HG03439 (cell line): ENCODE data around the gene HIC1.

Experiments
- ATAC-seq: cut with Tn5 transposase; IDR thresholded peaks from one replicate; pipeline ENCODE4 v1.9.1; 2021; ENCODE audit warnings: mild to moderate bottlenecking, moderate library complexity; ENCODE audit not compliant: unreplicated experiment

HIC1 gene

GRCh38 chr17:2024572-2025219, 30.2 kb upstream of the HIC1 start:
- ATAC-seq: no peak

- ATAC-seq: no peak
These were observed 29.7 kb upstream of the HIC1 start, which contains the start of gene RTN4RL1 for GRCh38 chr17:2025220-2025621. TSS of gene RTN4RL1 (minus strand) at chr17:2025334. CDS start at chr17:2024865, 469 bp downstream.

GRCh38 chr17:2025622-2026309, 29.1 kb upstream of the HIC1 start:
- ATAC-seq: no peak

GRCh38 chr17:2027528-2028233, 27.2 kb upstream of the HIC1 start:
- no peak for ATAC-seq

GRCh38 chr17:2028234-2028614, 26.7 kb upstream of the HIC1 start:
- ATAC-seq: no peak

GRCh38 chr17:2028737-2029136, 26.2 kb upstream of the HIC1 start:
- no peak for ATAC-seq

- ATAC-seq: peak; percentile 65
These were observed 24.8 kb upstream of the HIC1 start, which contains the start of gene DPH1 for GRCh38 chr17:2029911-2030778. TSS of gene DPH1 (plus strand) at chr17:2030153. CDS start at chr17:2030170, 17 bp downstream.

GRCh38 chr17:2030779-2031163, 24.1 kb upstream of the HIC1 start:
- no peak for ATAC-seq

- ATAC-seq: no peak
These were observed 21.8 kb upstream of the HIC1 start for GRCh38 chr17:2033153-2033552.

GRCh38 chr17:2034157-2034556, 20.7 kb upstream of the HIC1 start:
- ATAC-seq: no peak

- no peak for ATAC-seq
These were observed 19.9 kb upstream of the HIC1 start for GRCh38 chr17:2034806-2035540.

GRCh38 chr17:2035541-2036488, 19.1 kb upstream of the HIC1 start:
- no peak for ATAC-seq

GRCh38 chr17:2037155-2037554, 17.7 kb upstream of the HIC1 start:
- ATAC-seq: no peak

GRCh38 chr17:2040219-2040827, 14.6 kb upstream of the HIC1 start:
- no peak for ATAC-seq

- ATAC-seq: no peak
These were observed 13.9 kb upstream of the HIC1 start for GRCh38 chr17:2040942-2041560.

GRCh38 chr17:2041561-2042389, 13.1 kb upstream of the HIC1 start, which contains the start of gene OVCA2:
TSS of gene OVCA2 (plus strand) at chr17:2042022. CDS start at chr17:2042048, 26 bp downstream.
- ATAC-seq: peak; percentile 92

GRCh38 chr17:2042390-2042847, 12.5 kb upstream of the HIC1 start:
- ATAC-seq: no peak
